Muscle of arm (tissue), 12 donors: Measurements from ENCODE around the gene ADIPOR2. TPM values are rescaled to one million over a fixed set of nuclear protein-coding genes. Genes with fewer than 3 reads are reported as not detected.
"Not testable (repeated sequence)": the region's sequence is repeated elsewhere in the genome, so short reads cannot be mapped to it uniquely, and the experiment has no call there.

Experiments
- DNase-seq: peaks from one replicate; pipeline ENCODE4 v3.0.0-alpha.2; 2013
- polyA plus RNA-seq, 12 donors: library from polyadenylated mRNA; unstranded; fragments of 120-200 nt; gene quantifications; one replicate each; pipeline ENCODE4 v1.2.1, GENCODE V29; 2013; ENCODE audit not compliant: insufficient read length in 12 of 12

Gene ADIPOR2
- polyA plus RNA-seq, 12 donors, result 17.3 to 30.6 (median 26.6) TPM; not detected in 1

GRCh38 chr12:1663440-1664132 is 27.3 kb upstream of the ADIPOR2 start:
- DNase-seq, result no peak

GRCh38 chr12:1665366-1665765 is 25.5 kb upstream of the ADIPOR2 start:
- no peak for DNase-seq

- no peak for DNase-seq
These were observed 24.7 kb upstream of the ADIPOR2 start for GRCh38 chr12:1666215-1666614.

GRCh38 chr12:1666685-1667162 is 24.1 kb upstream of the ADIPOR2 start:
- no peak for DNase-seq

- no peak for DNase-seq
These were observed 21.9 kb upstream of the ADIPOR2 start for GRCh38 chr12:1668833-1669543.

GRCh38 chr12:1670358-1671268 is 20.3 kb upstream of the ADIPOR2 start:
- no peak for DNase-seq

- no peak for DNase-seq
These were observed 14.8 kb upstream of the ADIPOR2 start for GRCh38 chr12:1676043-1676442.

- DNase-seq, result no peak
These were observed 9.9 kb upstream of the ADIPOR2 start for GRCh38 chr12:1680804-1681492.

GRCh38 chr12:1681493-1681807 is 9.4 kb upstream of the ADIPOR2 start:
- DNase-seq, result no peak

GRCh38 chr12:1688086-1688710 is 2.7 kb upstream of the ADIPOR2 start:
- DNase-seq, result no peak

- DNase-seq, result no peak
These were observed 495 bp downstream of the ADIPOR2 start for GRCh38 chr12:1691123-1692007.

- DNase-seq, result no peak
These were observed 1.4 kb downstream of the ADIPOR2 start for GRCh38 chr12:1692226-1692625.

- no peak for DNase-seq
These were observed 2.2 kb downstream of the ADIPOR2 start for GRCh38 chr12:1692895-1693610.

- DNase-seq, result not testable (repeated sequence)
These were observed 4.2 kb downstream of the ADIPOR2 start for GRCh38 chr12:1695097-1695496.

- no peak for DNase-seq
These were observed 5.2 kb downstream of the ADIPOR2 start for GRCh38 chr12:1695886-1696670.

GRCh38 chr12:1696800-1697199 is 5.9 kb downstream of the ADIPOR2 start:
- DNase-seq, result no peak

- DNase-seq, result no peak
These were observed 6.4 kb downstream of the ADIPOR2 start for GRCh38 chr12:1697271-1697670.

GRCh38 chr12:1698720-1699119 is 7.8 kb downstream of the ADIPOR2 start:
- DNase-seq, result no peak

- no peak for DNase-seq
These were observed 11.8 kb downstream of the ADIPOR2 start for GRCh38 chr12:1702713-1703112.
